ENCODE measurements around the gene LGI1. TPM values are rescaled to one million over a fixed set of nuclear protein-coding genes. Genes with fewer than 3 reads are reported as not detected.

LGI1 gene
- total RNA-seq, 2 donors from 2014 or later = 0.60 to 2.6 TPM

DNA sequence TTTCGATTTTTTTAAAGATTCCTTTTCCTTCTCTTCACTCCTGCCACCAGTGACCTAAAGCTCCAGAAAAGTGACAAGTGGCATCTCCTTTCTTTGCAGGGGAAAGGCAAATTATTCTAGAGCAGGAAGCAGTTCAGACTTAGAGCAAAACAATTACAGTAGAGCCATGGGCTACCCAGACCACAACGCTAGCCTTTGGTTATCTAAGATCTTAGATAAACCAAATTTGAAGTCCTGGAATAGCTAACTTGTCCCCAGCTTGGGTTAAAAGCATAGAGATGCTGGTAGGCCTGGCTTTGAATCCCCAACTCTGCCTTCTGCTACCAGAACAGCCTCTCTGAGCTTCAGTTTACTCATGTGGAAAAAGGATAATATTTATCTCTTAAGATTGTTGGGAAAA lies 38.4 kb downstream of the LGI1 start:
- peaks cover 5% of the 10 kb centered on the region for H3K36me3 Mint-ChIP-seq (ENCODE audit: low read depth)
- no peak overlapping the region for H3K4me3 ChIP-seq (ENCODE audit: low read length)
- no peaks in the 10 kb centered on the region for H3K36me3 ChIP-seq (ENCODE audit: control insufficient read depth, insufficient read depth, low read length)
- peaks cover 25% of the 10 kb centered on the region for H3K4me1 Mint-ChIP-seq
- peaks cover 6% of the 10 kb centered on the region for H3K9me3 Mint-ChIP-seq
- peaks cover 2% of the 10 kb centered on the region for H3K27me3 Mint-ChIP-seq (ENCODE audit: insufficient read depth)
- no peak overlapping the region for H3K27ac ChIP-seq (ENCODE audit: low read depth, low read length)
- TF ChIP-seq, protein P1, sequence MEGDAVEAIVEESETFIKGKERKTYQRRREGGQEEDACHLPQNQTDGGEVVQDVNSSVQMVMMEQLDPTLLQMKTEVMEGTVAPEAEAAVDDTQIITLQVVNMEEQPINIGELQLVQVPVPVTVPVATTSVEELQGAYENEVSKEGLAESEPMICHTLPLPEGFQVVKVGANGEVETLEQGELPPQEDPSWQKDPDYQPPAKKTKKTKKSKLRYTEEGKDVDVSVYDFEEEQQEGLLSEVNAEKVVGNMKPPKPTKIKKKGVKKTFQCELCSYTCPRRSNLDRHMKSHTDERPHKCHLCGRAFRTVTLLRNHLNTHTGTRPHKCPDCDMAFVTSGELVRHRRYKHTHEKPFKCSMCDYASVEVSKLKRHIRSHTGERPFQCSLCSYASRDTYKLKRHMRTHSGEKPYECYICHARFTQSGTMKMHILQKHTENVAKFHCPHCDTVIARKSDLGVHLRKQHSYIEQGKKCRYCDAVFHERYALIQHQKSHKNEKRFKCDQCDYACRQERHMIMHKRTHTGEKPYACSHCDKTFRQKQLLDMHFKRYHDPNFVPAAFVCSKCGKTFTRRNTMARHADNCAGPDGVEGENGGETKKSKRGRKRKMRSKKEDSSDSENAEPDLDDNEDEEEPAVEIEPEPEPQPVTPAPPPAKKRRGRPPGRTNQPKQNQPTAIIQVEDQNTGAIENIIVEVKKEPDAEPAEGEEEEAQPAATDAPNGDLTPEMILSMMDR (conservative IDR thresholded peaks at IDR 0.05) = no peak
- H3K4me1 ChIP-seq (ENCODE audit: control insufficient read depth, insufficient read depth, low read length) = peaks cover 9% of the 10 kb centered on the region
- WGBS, 2 experiments (ENCODE audit: insufficient coverage in 1 of 2, insufficient read length in 1 of 2) = 79 to 84% methylated on average over 2 of the region's 2 CpGs
- H3K27ac Mint-ChIP-seq = no peak overlapping the region
- no peaks in the 10 kb centered on the region for H3K27me3 ChIP-seq (ENCODE audit: control insufficient read depth, insufficient read depth, low read length, poor library complexity, severe bottlenecking)
- peaks cover 10% of the 10 kb centered on the region for H3K9me3 ChIP-seq (ENCODE audit: control insufficient read depth, low read length)
- no peak overlapping the region for H3K9ac ChIP-seq (ENCODE audit: extremely low read depth, low read length, poor library complexity, severe bottlenecking)
- no peak for DNase-seq
- no peak overlapping the region for H3K4me3 Mint-ChIP-seq

DNA sequence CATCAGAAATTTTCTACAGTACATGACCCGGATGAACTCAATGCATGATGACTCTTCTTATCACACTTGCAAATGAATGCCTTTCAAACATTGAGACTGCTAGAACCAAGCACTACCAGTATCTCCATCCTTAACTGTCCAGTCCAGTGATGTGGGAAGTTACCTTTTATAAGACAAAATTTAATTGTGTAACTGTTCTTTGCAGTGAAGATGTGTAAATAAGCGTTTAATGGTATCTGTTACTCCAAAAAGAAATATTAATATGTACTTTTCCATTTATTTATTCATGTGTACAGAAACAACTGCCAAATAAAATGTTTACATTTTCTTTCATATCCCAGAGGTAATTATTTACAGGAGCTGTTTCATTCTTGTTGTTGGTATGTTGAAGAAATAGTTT lies 40.1 kb downstream of the LGI1 start:
- DNase-seq = no peak
- H3K27me3 ChIP-seq (ENCODE audit: control insufficient read depth, insufficient read depth, low read length, poor library complexity, severe bottlenecking) = no peaks in the 10 kb centered on the region
- Mint-ChIP-seq H3K27ac (no peak overlapping the region), H3K4me1 (peaks cover 13% of the 10 kb centered on the region), H3K36me3 (ENCODE audit: low read depth) (peaks cover 5% of the 10 kb centered on the region), H3K27me3 (ENCODE audit: insufficient read depth) (peaks cover 7% of the 10 kb centered on the region), H3K9me3 (peaks cover 6% of the 10 kb centered on the region), H3K4me3 (no peak overlapping the region)
- H3K27ac ChIP-seq (ENCODE audit: low read depth, low read length) = no peak overlapping the region
- TF ChIP-seq, protein P1 (conservative IDR thresholded peaks at IDR 0.05) = no peak
- no peak overlapping the region for H3K9ac ChIP-seq (ENCODE audit: extremely low read depth, low read length, poor library complexity, severe bottlenecking)
- 79 to 100% methylated on average over 1 of the region's 2 CpGs for WGBS, 2 experiments (ENCODE audit: insufficient coverage in 1 of 2, insufficient read length in 1 of 2)
- H3K36me3 ChIP-seq (ENCODE audit: control insufficient read depth, insufficient read depth, low read length) = no peaks in the 10 kb centered on the region
- no peak overlapping the region for H3K4me3 ChIP-seq (ENCODE audit: low read length)
- no peaks in the 10 kb centered on the region for H3K4me1 ChIP-seq (ENCODE audit: control insufficient read depth, insufficient read depth, low read length)
- H3K9me3 ChIP-seq (ENCODE audit: control insufficient read depth, low read length) = peaks cover 10% of the 10 kb centered on the region

DNA sequence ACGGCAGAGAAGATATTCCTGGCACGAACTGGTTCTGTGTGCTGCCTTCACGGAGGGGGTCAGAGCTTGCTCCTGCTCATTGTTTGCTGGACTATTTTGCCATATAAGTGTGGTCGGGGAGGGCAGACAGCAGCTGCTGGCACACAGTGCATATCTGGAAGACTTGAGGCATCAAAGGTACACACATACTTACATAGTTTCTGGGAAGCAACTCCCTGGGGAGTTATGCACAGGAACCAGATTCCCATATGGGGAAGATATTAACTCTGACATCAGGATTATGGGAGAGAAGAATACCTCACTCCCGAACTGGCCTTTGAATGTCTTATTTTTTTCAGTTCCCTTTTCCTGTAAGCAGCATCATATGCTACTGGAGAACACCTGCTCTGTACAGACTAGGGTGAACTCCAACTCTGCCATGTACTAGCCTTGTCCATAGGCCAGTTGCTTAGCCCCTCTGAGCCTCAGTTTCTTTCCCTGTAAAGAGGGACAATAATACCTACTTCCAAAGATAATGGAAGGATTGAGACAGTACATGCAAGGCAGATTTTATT lies 41.5 kb downstream of the LGI1 start:
- 86 to 100% methylated on average over 3 to 5 of the region's 5 CpGs for WGBS, 2 experiments (ENCODE audit: insufficient coverage in 1 of 2, insufficient read length in 1 of 2)
- Histone ChIP-seq H3K27me3 (ENCODE audit: control insufficient read depth, insufficient read depth, low read length, poor library complexity, severe bottlenecking) (no peaks in the 10 kb centered on the region), H3K4me3 (ENCODE audit: low read length) (no peak overlapping the region), H3K27ac (ENCODE audit: low read depth, low read length) (no peak overlapping the region), H3K36me3 (ENCODE audit: control insufficient read depth, insufficient read depth, low read length) (no peaks in the 10 kb centered on the region), H3K9ac (ENCODE audit: extremely low read depth, low read length, poor library complexity, severe bottlenecking) (no peak overlapping the region), H3K9me3 (ENCODE audit: control insufficient read depth, low read length) (peaks cover 10% of the 10 kb centered on the region), H3K4me1 (ENCODE audit: control insufficient read depth, insufficient read depth, low read length) (no peaks in the 10 kb centered on the region)
- no peak overlapping the region for H3K27ac Mint-ChIP-seq
- H3K4me1 Mint-ChIP-seq = peaks cover 21% of the 10 kb centered on the region
- peaks cover 5% of the 10 kb centered on the region for H3K36me3 Mint-ChIP-seq (ENCODE audit: low read depth)
- H3K9me3 Mint-ChIP-seq = peaks cover 6% of the 10 kb centered on the region
- H3K4me3 Mint-ChIP-seq = no peak overlapping the region
- peaks cover 7% of the 10 kb centered on the region for H3K27me3 Mint-ChIP-seq (ENCODE audit: insufficient read depth)
- no peak for DNase-seq
- TF ChIP-seq, protein P1 (conservative IDR thresholded peaks at IDR 0.05) = no peak

All from endodermal cell (in vitro differentiated cells).